ENCODE results near the gene TARM1.

TARM1 gene

GRCh38 chr19:54035215-54036178 lies 45.7 kb downstream of the TARM1 start:
- peak; percentile 81 for DNase-seq (ENCODE audit: low read depth, low spot score)

- no peak for DNase-seq (ENCODE audit: low read depth, low spot score)
Observed at GRCh38 chr19:54030895-54031586, 50.1 kb downstream of the TARM1 start.

- peak; percentile 75 for DNase-seq (ENCODE audit: low read depth, low spot score)
Observed at GRCh38 chr19:54029930-54030490, 51.2 kb downstream of the TARM1 start.

GRCh38 chr19:54029301-54029700 lies 51.9 kb downstream of the TARM1 start:
- no peak for DNase-seq (ENCODE audit: low read depth, low spot score)

GRCh38 chr19:54026656-54027055 lies 54.5 kb downstream of the TARM1 start:
- DNase-seq (ENCODE audit: low read depth, low spot score): no peak

GRCh38 chr19:54024660-54025059 lies 56.5 kb downstream of the TARM1 start:
- no peak for DNase-seq (ENCODE audit: low read depth, low spot score)

GRCh38 chr19:54023191-54023590 lies 58.0 kb downstream of the TARM1 start:
- no peak for DNase-seq (ENCODE audit: low read depth, low spot score)

GRCh38 chr19:54021932-54022331 lies 59.2 kb downstream of the TARM1 start:
- no peak for DNase-seq (ENCODE audit: low read depth, low spot score)

GRCh38 chr19:54021363-54021762 lies 59.8 kb downstream of the TARM1 start:
- no peak for DNase-seq (ENCODE audit: low read depth, low spot score)

Data from astrocyte of the hippocampus (primary cell).